Ramos (cell line): ENCODE measurements around the gene TOLLIP.

Experiments used
- in situ Hi-C: fragments of 300-500 bp; cut with MboI; formaldehyde crosslinking; loops from one replicate; pipeline ENCODE4 v1.14.3; 2022; ENCODE audit warnings: low sequenced_read_pairs; ENCODE audit not compliant: unreplicated experiment

Gene TOLLIP

GRCh38 chr11:1225386-1226225, 83.8 kb downstream of the TOLLIP start:
- in situ Hi-C loops: no loop called here

- in situ Hi-C loops: no loop called here
These were observed 84.7 kb downstream of the TOLLIP start for GRCh38 chr11:1224491-1225385.
